Activated CD4-positive, alpha-beta T cell treated with anti-CD3 and anti-CD28 coated beads, Interleukin-10, Interleukin-2, amounts not matched to agents 100 ng/mL and 50 ng/mL, durations not matched to agents 16 hours and 8 hours (primary cell): ENCODE results near the gene NBPF6.
"Not testable (repeated sequence)": the region's sequence is repeated elsewhere in the genome, so short reads cannot be mapped to it uniquely, and the experiment has no call there.

Experiments
- DNase-seq: peaks from one replicate; pipeline ENCODE4 v3.0.0-alpha.2; 2020

NBPF6 gene

GRCh38 chr1:108502138-108502537 lies 52.0 kb downstream of the NBPF6 start:
- no peak for DNase-seq

DNA sequence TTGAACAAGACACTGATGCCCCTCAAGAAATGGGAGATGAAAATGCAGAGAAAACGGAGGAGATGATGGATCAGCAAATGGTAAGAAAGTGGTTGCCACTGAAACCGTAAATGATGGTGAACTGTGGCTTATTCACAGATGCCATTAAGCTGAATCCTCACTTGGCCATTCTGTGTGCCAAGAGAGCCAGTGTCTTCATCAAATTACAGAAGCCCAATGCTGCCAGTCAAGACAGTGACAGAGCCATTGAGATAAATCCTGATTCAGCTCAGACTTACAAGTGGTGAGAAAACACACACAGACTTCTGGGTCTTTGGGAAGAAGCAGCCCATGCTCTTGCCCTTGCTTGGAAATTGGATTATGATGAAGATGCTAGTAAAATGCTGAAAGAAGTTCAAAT lies 52.5 kb downstream of the NBPF6 start:
- DNase-seq = no peak

DNA sequence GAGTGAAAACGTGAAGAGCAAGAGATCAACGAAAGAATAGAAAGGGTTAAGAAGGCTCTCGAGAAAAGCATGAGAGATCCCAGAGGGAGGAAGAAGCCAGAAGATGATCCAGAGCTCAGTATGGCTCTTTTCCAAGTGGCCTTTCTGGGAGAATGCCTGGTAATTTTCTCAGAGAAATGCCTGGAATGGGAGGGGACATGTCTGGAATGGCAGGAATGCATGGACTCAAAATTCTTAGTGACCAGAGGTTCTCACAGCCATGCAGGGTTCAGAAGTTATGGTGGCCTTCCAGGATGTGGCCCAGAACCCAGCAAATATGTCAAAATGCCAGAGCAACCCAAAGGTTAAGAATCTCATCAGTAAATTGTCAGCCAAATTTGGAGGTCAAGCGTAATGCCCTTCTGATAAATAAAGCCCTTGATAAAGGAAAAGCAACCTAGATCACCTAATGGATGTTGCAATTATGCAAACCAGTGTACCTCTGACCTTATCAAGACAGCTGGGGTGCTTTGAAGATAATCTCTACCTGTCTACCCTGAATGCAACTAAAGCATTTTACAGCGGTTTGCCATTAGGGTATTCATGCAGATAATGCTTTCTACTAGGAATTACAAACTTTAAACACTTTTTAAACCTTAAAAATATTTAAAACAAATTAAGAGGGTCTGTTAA lies 53.1 kb downstream of the NBPF6 start:
- DNase-seq = no peak

GRCh38 chr1:108504447-108504846 lies 54.3 kb downstream of the NBPF6 start:
- peak; percentile 82 for DNase-seq

DNA sequence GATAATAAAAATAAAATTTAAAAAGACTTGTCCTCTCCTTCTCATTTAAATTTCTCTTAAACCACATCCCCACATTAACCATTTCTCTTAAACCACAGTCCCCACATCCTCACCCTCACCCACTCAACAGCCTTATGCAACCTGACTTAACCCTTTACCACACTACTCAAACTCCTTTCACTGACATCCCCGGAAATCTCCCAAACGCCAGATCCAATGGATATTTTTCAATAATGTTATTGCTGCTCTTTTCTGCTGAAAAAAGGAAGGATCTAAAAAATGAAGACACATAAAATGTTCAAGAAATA lies 55.6 kb downstream of the NBPF6 start:
- DNase-seq = peak; percentile 62

DNA sequence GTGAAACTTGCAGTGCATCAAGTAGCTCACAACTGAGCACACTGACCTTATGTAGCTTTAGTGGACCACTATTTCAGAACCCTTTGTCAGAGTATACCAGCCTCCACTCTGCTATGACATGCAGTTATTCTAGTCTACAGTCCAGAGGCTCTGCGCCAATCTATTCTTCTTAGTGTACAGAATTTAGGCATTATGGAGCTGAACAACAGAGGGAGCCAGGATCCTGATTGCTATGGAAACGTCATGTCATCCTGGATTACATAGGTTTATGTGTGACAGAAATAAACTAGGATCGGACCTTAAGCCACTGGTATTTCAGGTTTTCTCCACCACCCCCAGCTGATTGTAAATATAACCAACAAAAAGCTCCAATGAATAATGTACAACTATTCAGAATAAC lies 61.6 kb downstream of the NBPF6 start:
- no peak for DNase-seq

DNA sequence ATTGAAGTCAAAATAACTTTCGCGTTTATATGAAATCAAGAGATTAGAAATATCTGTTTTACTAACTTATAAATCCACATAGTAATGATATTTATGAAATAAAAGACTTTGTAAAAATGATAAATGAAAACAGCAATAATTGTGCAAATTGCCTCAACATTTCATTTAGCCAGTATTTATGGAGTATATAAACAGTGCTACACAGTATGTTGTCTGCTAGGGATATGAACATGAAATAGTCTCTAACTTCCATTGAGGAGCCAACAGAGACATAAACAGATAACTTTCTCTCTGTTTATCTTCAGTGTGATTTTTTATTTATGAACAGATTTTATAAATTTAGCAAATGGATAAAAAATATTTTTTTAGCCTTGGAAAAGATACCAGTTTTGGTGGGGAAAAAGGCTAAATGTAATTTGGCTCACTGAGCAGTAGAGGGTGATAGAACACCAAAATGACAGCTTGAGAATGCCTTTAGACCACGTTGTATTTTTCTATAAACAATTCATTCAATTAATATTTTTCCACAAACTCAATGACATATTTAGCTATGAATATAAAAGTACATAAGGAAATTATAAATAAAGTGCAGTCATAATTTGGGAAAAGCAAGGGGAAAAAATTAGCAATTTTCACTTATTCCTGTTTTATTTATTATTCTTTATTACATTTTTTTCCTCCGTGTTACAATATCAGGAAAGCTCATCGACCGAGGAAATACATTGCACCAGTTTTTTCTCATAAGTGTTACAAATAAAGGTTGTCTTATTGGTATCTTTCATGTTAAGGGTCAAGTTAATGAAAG lies 62.3 kb downstream of the NBPF6 start:
- peak; percentile 43 for DNase-seq

GRCh38 chr1:108513044-108513415 lies 62.9 kb downstream of the NBPF6 start:
- no peak for DNase-seq

GRCh38 chr1:108513914-108514313 lies 63.8 kb downstream of the NBPF6 start:
- DNase-seq = not testable (repeated sequence)

DNA sequence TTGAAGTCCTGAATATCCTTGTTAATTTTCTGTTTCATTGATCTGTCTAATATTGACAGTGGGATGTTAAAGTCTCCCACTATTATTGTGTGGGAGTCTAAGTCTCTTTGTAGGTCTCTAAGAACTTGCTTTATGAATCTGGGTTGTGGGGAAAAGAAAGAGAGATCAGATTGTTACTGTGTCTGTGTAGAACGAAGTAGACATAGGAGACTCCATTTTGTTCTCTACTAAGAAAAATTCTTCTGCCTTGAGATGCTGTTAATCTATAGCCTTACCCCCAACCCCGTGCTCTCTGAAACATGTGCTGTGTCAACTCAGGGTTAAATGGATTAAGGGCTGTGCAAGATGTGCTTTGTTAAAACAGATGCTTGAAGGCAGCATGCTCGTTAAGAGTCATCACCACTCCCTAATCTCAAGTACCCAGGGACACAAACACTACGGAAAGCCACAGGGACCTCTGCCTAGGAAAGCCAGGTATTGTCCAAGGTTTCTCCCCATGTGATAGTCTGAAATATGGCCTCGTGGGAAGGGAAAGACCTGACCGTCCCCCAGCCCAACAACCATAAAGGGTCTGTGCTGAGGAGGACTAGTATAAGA lies 67.3 kb downstream of the NBPF6 start:
- not testable (repeated sequence) for DNase-seq
